ENCODE data around the gene GFRA1. TPM values are rescaled to one million over a fixed set of nuclear protein-coding genes. Genes with fewer than 3 reads are reported as not detected.

The GFRA1 gene
- total and polyA plus RNA-seq, 2 of the 8 experiments (the other 6 are each of a cell fraction or from before 2014, with no cell fraction given), result 1.1 to 2.0 TPM

- WGBS, 2 experiments (ENCODE audit: extremely low coverage in 1 of 2, insufficient coverage in 1 of 2, insufficient read length in 1 of 2, insufficient replicate concordance in 2 of 2, low coverage in 1 of 2, low lambda C conversion rate in 2 of 2, missing lambda C conversion rate in 1 of 2), result 96% methylated on average over 2 of the region's 2 CpGs; no CpG with 5 or more reads in 1 of the 2 experiments
- Histone ChIP-seq H4K91ac (replicated peaks; ENCODE audit: insufficient read length, low read length) (no peak overlapping the region), H2BK120ac (replicated peaks; ENCODE audit: low read depth, low read length) (no peak overlapping the region)
Measured at GRCh38 chr10:116233230-116233629, 39.8 kb downstream of the GFRA1 start.

More at GRCh38 chr10:116233230-116233629, 39.8 kb downstream of the GFRA1 start:
- Histone ChIP-seq H3K56ac (replicated peaks; ENCODE audit: insufficient read length, low read depth, low read length) (no peak overlapping the region), H3K27ac (ENCODE audit: low read depth, low read length) (no peak overlapping the region), H3K4me3 (ENCODE audit: extremely low read depth in 1 of 4, insufficient read depth in 2 of 4, low read depth in 3 of 4, low read length in 4 of 4) (no peak overlapping the region), H2BK15ac (ENCODE audit: low read length) (no peak overlapping the region), H3K9me3 (ENCODE audit: insufficient read depth in 2 of 2, low read depth in 1 of 2, low read length in 1 of 2) (no peaks in the 10 kb centered on the region), H3K27me3 (replicated peaks in 1 of 4; ENCODE audit: control insufficient read depth in 3 of 4, extremely low read depth in 1 of 4, insufficient read depth in 3 of 4, low read length in 3 of 4) (no peaks in the 10 kb centered on the region), H2BK5ac (ENCODE audit: low read depth, low read length) (no peak overlapping the region), H3K23me2 (ENCODE audit: low read depth, low read length) (no peaks in the 10 kb centered on the region), H3K79me2 (ENCODE audit: control insufficient read depth in 1 of 2, insufficient read depth in 2 of 2, low read length in 2 of 2) (no peaks in the 10 kb centered on the region), H3K4ac (replicated peaks; ENCODE audit: insufficient read length, low read depth, low read length) (no peak overlapping the region), H4K5ac (ENCODE audit: insufficient read length, low read depth, low read length) (no peak overlapping the region), H2AK5ac (ENCODE audit: low read depth, low read length) (no peak overlapping the region), H4K20me1 (replicated peaks in 1 of 2; ENCODE audit: control insufficient read depth in 1 of 2, insufficient read depth in 2 of 2, low read length in 2 of 2) (no peaks in the 10 kb centered on the region), H4K8ac (ENCODE audit: extremely low read depth, insufficient read depth, low read length) (no peak overlapping the region), H3K79me1 (ENCODE audit: low read depth, low read length) (no peaks in the 10 kb centered on the region), H3K4me2 (ENCODE audit: insufficient read depth in 1 of 2, low read depth in 2 of 2, low read length in 2 of 2) (no peak overlapping the region), H3K18ac (ENCODE audit: extremely low read depth, low read length) (no peak overlapping the region), H3K36me3 (ENCODE audit: control insufficient read depth in 2 of 4, insufficient read depth in 4 of 4, low read length in 3 of 4) (no peaks in the 10 kb centered on the region), H3K14ac (ENCODE audit: insufficient read length) (no peak overlapping the region), H3K9ac (replicated peaks in 1 of 4; ENCODE audit: extremely low read depth in 1 of 4, low read depth in 3 of 4, low read length in 3 of 4) (no peak overlapping the region), H2BK12ac (ENCODE audit: low read depth, low read length) (no peak overlapping the region), H2BK20ac (ENCODE audit: low read length) (no peak overlapping the region), H2AFZ (ENCODE audit: low read length) (no peak overlapping the region), H3K4me1 (replicated peaks in 1 of 4; ENCODE audit: control insufficient read depth in 3 of 4, insufficient read depth in 4 of 4, low read length in 3 of 4) (peaks cover 0 to 7% (median 0%) of the 10 kb centered on the region in 4 experiments; a peak in 2 of 7 replicates), H3K23ac (ENCODE audit: insufficient read length) (no peak overlapping the region)
- CTCF ChIA-PET (ENCODE audit: partially characterized antibody), result interaction anchor here (0.6 to 1.0 kb wide), 2 partner anchors 18 to 161 kb away, joined by 3 read pairs; no protein-coding TSS in a partner anchor
- POLR2A ChIA-PET (ENCODE audit: partially characterized antibody), result interaction anchor here (1.0 kb wide), 1 partner anchor 9 kb away, joined by 3 read pairs; no protein-coding TSS in a partner anchor
- FAIRE-seq (no peak), DNase-seq (ENCODE audit: low read depth in 1 of 2, low spot score in 2 of 2) (no peak)
- TF ChIP-seq TAF7 (optimal IDR thresholded peaks at IDR 0.05; ENCODE audit: borderline replicate concordance, low read depth, low read length) (no peak), BRCA1 (IDR thresholded peaks at IDR 0.05; ENCODE audit: low read depth, low read length) (no peak), EP300 (IDR thresholded peaks at IDR 0.05; ENCODE audit: borderline replicate concordance in 1 of 2, low read depth in 2 of 2, low read length in 2 of 2) (no peak), EZH2 (IDR thresholded peaks at IDR 0.05; ENCODE audit: low read depth, low read length, severe bottlenecking) (no peak), E2F6 (IDR thresholded peaks at IDR 0.05) (no peak), GTF2F1 (IDR thresholded peaks at IDR 0.05; ENCODE audit: borderline replicate concordance, low read depth, low read length) (no peak), POLR2A (IDR thresholded peaks at IDR 0.05; ENCODE audit: control extremely low read depth in 1 of 2, low read depth in 2 of 2, low read length in 2 of 2) (no peak), ASH2L (IDR thresholded peaks at IDR 0.05; ENCODE audit: low read length) (no peak), TCF12 (IDR thresholded peaks at IDR 0.05; ENCODE audit: low read depth, low read length) (no peak), HDAC6 (IDR thresholded peaks at IDR 0.05; ENCODE audit: low read depth, low read length) (no peak), CHD1 (IDR thresholded peaks at IDR 0.05; ENCODE audit: low read depth, low read length) (no peak)
